HG03571 (cell line): ENCODE data around the gene SSPN.

Source experiments
- ATAC-seq: cut with Tn5 transposase; IDR thresholded peaks from one replicate; pipeline ENCODE4 v1.9.1; 2021; ENCODE audit not compliant: unreplicated experiment

The SSPN gene

GRCh38 chr12:26185532-26186320 is 9.6 kb upstream of the SSPN start:
- no peak for ATAC-seq

- no peak for ATAC-seq
Measured at GRCh38 chr12:26187014-26187798, 8.2 kb upstream of the SSPN start.

- ATAC-seq: no peak
Measured at GRCh38 chr12:26188127-26188526, 7.2 kb upstream of the SSPN start.

- no peak for ATAC-seq
Measured at GRCh38 chr12:26188641-26189040, 6.7 kb upstream of the SSPN start.

GRCh38 chr12:26192142-26192541 is 3.2 kb upstream of the SSPN start:
- ATAC-seq: no peak

GRCh38 chr12:26193539-26193938 is 1.8 kb upstream of the SSPN start:
- ATAC-seq: no peak

GRCh38 chr12:26195641-26196420 is 458 bp downstream of the SSPN start:
- no peak for ATAC-seq

- ATAC-seq: no peak
Measured at GRCh38 chr12:26196421-26196716, 996 bp downstream of the SSPN start.

GRCh38 chr12:26197832-26198231 is 2.5 kb downstream of the SSPN start:
- ATAC-seq: no peak

- ATAC-seq: no peak
Measured at GRCh38 chr12:26198742-26199141, 3.4 kb downstream of the SSPN start.

- no peak for ATAC-seq
Measured at GRCh38 chr12:26203167-26203780, 7.9 kb downstream of the SSPN start.

GRCh38 chr12:26204612-26205289 is 9.4 kb downstream of the SSPN start:
- no peak for ATAC-seq

- no peak for ATAC-seq
Measured at GRCh38 chr12:26205298-26205697, 9.9 kb downstream of the SSPN start.

- no peak for ATAC-seq
Measured at GRCh38 chr12:26205941-26206340, 10.6 kb downstream of the SSPN start.

GRCh38 chr12:26211331-26211730 is 16.0 kb downstream of the SSPN start:
- no peak for ATAC-seq

GRCh38 chr12:26212396-26212795 is 17.0 kb downstream of the SSPN start:
- no peak for ATAC-seq

- no peak for ATAC-seq
Measured at GRCh38 chr12:26212988-26213387, 17.6 kb downstream of the SSPN start.

- no peak for ATAC-seq
Measured at GRCh38 chr12:26214121-26214520, 18.7 kb downstream of the SSPN start.

- no peak for ATAC-seq
Measured at GRCh38 chr12:26219736-26220135, 24.4 kb downstream of the SSPN start.

GRCh38 chr12:26224657-26225056 is 29.3 kb downstream of the SSPN start:
- no peak for ATAC-seq

GRCh38 chr12:26226122-26226521 is 30.7 kb downstream of the SSPN start:
- no peak for ATAC-seq
